GM08714 (cell line): ENCODE data around the gene PDZRN3.

Experiments used
- H3K4me3 ChIP-seq: fragments of 200-500 bp; sonication (Bioruptor generic); 2 replicates; pipeline ENCODE4 v1.5.1; 2014; ENCODE audit warnings: mild to moderate bottlenecking, low read length, inconsistent platforms
- ZNF274 ChIP-seq: IDR thresholded peaks from 2 replicates; pipeline ENCODE4 v1.6.1; 2012; ENCODE audit warnings: mild to moderate bottlenecking, low read depth, low read length

PDZRN3 gene

DNA sequence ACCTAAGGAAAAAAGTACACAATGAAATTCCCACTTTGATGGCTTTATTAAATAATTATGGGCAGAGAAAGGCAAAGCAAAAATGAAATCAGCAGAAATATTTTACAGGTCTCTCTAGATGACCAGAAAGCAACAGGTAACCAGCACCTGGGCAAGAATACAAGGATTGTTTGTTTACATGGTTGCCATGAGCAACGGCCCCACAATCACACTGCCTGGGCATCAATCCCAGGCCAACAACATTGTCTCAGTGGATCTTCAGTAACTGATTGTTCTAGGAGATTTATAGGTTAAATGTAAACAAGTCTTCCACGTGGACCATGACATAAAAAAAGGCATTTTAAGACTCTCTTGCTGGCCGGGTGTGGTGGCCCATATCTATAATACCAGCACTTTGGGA is 82.6 kb downstream of the PDZRN3 start:
- no peak for TF ChIP-seq ZNF274
- H3K4me3 ChIP-seq: no peak overlapping the region

- TF ChIP-seq ZNF274: no peak
- no peak overlapping the region for H3K4me3 ChIP-seq
Observed at GRCh38 chr3:73540969-73541740, 83.6 kb downstream of the PDZRN3 start.

DNA sequence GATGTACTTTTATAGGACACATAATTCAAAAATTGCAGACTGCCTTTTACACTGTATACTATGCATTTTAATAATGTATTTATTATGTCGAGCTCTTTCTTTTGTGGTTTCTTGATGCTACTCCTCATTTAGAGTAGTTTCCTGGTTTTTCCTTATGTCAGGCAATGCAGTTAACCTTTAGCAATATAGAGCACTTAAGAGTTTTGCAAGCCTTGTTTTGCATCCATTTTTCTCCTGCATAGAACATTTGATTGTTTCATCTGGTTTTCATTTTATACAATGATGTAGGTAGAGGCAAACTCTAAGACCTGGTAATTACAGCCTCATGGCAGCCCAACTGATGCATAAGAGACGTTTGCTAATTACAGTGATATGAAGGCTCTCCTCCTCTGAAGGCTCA is 86.3 kb downstream of the PDZRN3 start:
- no peak overlapping the region for H3K4me3 ChIP-seq
- TF ChIP-seq ZNF274: no peak

DNA sequence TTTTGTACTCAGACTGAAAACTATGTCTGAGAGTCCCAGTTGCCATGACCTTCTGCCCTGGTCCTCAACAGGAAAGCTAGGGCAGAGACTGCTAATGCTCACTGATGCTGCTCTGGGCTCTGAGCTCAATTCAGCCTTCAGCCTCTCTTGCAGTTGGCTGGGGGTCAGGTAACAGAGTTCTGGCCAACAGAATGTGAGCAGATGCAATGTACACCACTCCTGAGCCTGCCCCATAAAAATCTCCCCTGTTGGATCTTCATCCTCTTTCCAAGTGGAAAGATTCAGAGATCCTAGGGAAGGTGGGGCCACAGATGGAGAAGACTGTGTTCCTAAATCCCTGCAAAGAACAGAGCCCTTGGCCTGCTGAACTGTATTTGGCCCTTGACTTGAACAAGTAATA is 87.8 kb downstream of the PDZRN3 start:
- TF ChIP-seq ZNF274: no peak

DNA sequence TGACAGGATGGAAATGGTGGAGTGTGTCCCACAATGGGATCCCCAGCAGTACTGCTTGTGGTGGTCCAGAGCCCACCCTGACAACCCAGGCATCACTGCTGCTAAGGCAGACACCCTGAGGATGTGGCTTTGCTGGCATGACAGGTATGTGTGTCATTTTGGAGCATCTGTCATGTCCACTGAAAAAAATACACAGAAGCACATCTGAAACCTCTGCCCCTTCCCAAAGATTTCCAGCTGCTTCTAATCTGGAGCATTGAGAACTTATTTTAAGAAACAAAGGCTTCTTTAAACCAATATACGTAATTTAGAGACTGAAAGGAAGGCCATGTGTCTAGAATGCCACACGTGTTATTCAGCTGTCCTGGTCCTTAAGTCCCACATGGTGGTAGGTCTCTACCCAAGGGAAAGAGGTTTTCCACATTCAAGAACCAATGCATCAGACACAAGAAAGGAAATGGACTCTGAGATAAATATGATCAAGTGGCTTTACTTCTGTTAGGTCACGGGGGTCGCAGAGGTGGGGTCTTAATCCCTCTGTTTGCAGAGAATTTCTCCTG is 88.3 kb downstream of the PDZRN3 start:
- TF ChIP-seq ZNF274: no peak
- no peak overlapping the region for H3K4me3 ChIP-seq

More for the DNA sequence above, 87.8 kb downstream of the PDZRN3 start:
- no peak overlapping the region for H3K4me3 ChIP-seq

- TF ChIP-seq ZNF274: no peak
- no peak overlapping the region for H3K4me3 ChIP-seq
Observed at GRCh38 chr3:73535931-73536330, 88.8 kb downstream of the PDZRN3 start.

DNA sequence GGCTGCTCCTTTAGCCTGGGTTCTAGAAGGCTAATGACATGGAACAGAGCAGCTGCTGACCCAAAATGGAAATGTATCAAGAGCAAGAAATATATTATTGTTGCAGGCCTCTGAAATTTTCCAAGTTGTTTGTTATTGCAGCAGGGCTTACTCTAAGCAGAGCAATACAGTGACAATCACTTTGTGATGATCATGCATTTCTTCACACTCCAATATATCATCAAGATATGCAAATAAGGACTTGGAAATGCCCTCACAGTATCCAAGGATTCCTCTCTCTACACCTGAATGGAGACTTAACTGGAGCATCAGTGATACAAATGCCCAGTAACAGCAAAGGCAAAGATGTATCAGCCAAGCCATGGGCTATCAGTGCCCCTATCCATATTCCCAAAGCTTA is 89.6 kb downstream of the PDZRN3 start:
- no peak for TF ChIP-seq ZNF274
- no peak overlapping the region for H3K4me3 ChIP-seq

GRCh38 chr3:73530022-73530396 is 94.7 kb downstream of the PDZRN3 start:
- TF ChIP-seq ZNF274: no peak
- H3K4me3 ChIP-seq: no peak overlapping the region

DNA sequence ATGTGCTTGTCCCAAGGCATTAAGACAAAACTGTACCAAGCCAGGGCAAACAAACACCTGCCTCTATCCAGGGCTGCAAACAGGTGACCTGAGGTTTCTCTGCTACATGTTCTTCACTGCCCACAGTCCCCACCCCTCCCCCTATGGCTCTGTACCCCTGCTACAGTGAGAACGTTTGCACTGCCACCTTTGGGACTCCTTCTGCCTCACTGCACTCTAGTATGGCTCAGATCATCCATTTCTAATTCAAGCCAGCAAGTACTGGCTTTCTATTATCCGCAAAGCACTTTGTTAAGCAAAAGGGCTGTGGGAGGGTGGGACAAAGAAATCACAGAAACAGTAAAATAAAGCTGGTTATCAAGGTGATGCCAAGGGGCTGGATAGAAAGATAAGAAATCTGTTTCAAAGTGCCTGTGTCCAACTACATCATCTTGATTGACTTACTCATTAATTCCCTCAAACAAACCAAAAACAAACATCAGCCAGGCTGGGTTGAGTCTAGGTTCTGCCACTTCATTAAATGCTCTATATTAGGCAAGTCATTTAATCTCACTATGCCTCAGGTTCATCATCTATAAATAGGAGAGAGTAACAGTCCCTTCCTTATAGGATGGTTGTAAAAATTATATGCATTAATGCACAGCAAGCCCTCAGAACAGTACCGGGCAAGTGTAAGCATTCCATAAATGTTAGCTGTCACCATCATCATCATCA is 95.3 kb downstream of the PDZRN3 start:
- H3K4me3 ChIP-seq: no peak overlapping the region
- no peak for TF ChIP-seq ZNF274

GRCh38 chr3:73525591-73525990 is 99.2 kb downstream of the PDZRN3 start:
- no peak for TF ChIP-seq ZNF274
- H3K4me3 ChIP-seq: no peak overlapping the region

- TF ChIP-seq ZNF274: no peak
Observed at GRCh38 chr3:73523661-73524060, 101.1 kb downstream of the PDZRN3 start.

DNA sequence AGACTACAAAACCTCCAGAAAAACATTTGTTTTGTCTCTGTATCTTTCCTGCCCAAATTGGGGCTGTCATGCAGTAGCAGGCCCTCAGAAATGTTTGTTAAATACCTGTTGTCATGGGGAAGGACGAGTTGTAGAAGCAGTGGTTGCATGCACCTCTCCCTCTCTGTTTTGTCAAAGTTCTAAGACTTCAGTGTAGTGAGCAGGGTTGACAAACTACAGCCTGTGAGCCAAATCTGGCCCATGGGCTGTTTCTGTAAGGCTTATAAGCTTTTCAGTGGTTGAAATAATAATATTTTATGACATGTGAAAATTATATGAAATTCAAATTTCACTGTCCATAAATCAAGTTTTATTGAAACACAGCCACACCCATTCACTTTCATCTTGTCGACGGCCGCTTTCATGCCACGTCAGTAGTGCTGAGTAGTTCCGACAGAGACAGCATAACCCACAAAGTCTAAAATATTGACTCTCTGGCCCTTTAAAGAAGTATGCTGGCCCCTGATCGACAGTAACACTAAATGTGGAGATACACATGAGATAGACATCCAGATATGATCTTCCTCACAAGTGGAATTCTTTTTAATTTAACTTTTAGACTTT is 102.9 kb downstream of the PDZRN3 start:
- H3K4me3 ChIP-seq: no peak overlapping the region
- no peak for TF ChIP-seq ZNF274

More at GRCh38 chr3:73523661-73524060, 101.1 kb downstream of the PDZRN3 start:
- H3K4me3 ChIP-seq: no peak overlapping the region

GRCh38 chr3:73520931-73521461 is 103.7 kb downstream of the PDZRN3 start:
- H3K4me3 ChIP-seq: no peak overlapping the region
- no peak for TF ChIP-seq ZNF274

GRCh38 chr3:73516631-73517030 is 108.1 kb downstream of the PDZRN3 start:
- no peak overlapping the region for H3K4me3 ChIP-seq
- TF ChIP-seq ZNF274: no peak
